K562 treated with DMSO at 1 percent for 12 hours (cell line): ENCODE results near the gene SH3BGR. TPM values are rescaled to one million over a fixed set of nuclear protein-coding genes. Genes with fewer than 3 reads are reported as not detected.

ENCODE experiments used
- total RNA-seq: library from RNA; unstranded; fragments of 300-600 nt; gene quantifications from 2 replicates; pipeline ENCODE4 v1.2.3, GENCODE V29; 2022; ENCODE audit not compliant: insufficient read depth

SH3BGR gene
- total RNA-seq: 58.5 and 58.9 TPM in 2 replicates

GRCh38 chr21:39451332-39452206 is at the start of gene SH3BGR:
Gene SH3BGR (plus strand): TSS chr21:39451970. CDS start chr21:39452097, 127 bp downstream.

GRCh38 chr21:39445321-39446269 is 6.2 kb upstream of the SH3BGR start, which contains the start of gene LCA5L:
Gene LCA5L (minus strand): TSS chr21:39445778. CDS start chr21:39428493, 17,285 bp downstream.

Other genes with a start within 250 kb of the SH3BGR start
- gene BRWD1, start 138.3 kb upstream of the SH3BGR start, total RNA-seq: 6.7 and 18.7 TPM in 2 replicates
- gene HMGN1, start 102.9 kb upstream of the SH3BGR start, total RNA-seq: 305 and 444 TPM in 2 replicates
- gene LCA5L, start 6.2 kb upstream of the SH3BGR start, total RNA-seq: 2.1 and 5.5 TPM in 2 replicates
- not detected in 2 replicates for gene B3GALT5, start 161.0 kb downstream of the SH3BGR start, total RNA-seq